HG02840 (cell line): Measurements from ENCODE around the gene ERMN.
"Not testable (repeated sequence)": the region's sequence is repeated elsewhere in the genome, so short reads cannot be mapped to it uniquely, and the experiment has no call there.

Experiments used
- ATAC-seq: cut with Tn5 transposase; IDR thresholded peaks from one replicate; pipeline ENCODE4 v1.9.1; 2021; ENCODE audit warnings: mild to moderate bottlenecking, moderate library complexity, moderate number of reproducible peaks; ENCODE audit not compliant: unreplicated experiment, low FRiP score

Gene ERMN

DNA sequence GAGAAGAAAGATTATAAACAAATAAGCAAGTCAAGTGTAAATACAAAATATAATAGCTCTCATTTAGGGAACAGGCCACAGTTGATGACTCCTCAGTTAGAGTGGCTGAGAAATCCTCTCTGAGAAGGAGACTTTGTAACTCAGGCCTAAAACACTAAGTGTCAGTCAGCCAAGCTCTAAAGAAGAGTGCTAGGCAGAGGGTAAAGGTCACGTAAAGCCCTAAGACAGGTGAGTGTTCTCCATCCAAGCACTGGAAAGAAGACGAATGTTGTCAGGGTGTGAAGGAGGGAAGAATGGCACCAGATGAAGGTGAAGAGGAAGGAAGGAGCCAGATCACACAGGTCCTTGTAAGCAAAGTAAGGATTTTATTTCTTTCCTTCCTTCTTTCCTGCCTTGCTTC is 24.3 kb downstream of the ERMN start:
- no peak for ATAC-seq

DNA sequence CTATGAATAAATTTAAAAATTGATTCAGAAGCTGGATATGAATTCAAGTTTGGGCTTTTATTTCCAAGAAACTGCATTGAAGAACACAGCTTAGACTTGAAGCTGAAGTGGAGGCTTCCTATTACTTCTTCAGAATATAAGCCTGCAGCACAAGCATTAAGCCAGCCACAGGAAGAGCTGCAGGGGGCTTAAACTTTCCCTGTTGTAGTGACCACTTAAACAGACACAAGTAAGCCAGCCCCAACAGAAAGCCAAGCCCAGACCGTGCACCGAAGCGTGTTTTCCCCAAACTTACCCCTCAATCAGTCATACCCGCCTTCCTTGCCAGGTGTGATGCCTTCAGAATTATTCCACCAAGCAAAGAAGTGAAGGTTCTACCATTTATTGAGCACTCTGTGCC is 28.7 kb downstream of the ERMN start:
- ATAC-seq: no peak

DNA sequence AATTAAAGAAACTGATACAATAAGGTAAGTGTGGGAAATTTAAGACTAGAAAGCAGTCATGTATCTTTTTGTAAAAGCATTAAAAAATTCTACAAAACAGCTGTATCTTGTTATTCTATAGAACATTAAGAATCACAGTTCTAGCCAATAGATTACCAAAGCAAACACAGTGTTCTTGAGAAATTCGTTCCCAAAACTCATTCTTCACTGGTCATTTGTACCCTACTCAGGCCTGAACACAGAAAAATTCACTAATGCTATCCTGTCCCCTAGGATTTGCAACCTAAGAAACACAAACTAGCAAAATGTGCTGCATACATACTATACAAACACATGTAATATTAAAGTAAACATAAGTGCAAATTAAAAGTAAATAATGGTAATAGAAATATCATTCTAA is 29.1 kb downstream of the ERMN start:
- ATAC-seq: no peak

DNA sequence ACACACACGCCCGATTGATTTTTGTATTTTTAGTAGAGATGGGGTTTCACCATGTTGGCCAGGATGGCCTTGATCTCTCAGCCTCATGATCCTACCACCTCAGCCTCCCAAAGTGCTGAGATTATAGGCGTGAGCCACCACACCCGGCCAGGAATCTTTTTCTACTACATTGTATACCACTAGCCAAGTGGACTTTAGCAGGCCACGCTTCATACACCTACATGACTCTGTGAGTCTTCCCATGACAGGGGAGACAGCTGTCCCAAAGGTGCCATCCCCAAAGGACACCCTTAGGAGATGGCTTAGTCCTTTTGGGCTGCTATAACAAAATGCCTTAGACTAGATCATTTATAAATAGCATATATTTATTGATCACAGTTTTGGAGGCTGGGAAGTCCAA is 32.8 kb downstream of the ERMN start:
- no peak for ATAC-seq

DNA sequence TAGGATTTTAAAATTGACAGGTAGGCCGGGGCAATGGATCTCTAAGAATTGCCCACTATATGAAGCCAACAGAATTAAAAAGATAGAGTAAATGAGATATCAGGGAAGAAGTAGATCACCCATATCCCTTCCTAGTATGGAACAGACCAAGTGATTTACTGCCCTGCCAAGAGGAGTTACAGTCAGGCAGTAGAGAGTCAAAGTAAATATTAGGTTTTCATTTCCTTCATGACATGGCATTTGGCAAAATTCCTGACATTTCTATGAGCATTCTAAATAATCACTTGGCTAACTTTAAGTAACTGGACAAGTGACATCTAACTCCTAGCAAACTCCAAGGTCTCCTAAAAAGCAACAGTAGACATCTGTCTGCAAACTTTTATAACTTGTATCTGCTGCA is 34.6 kb downstream of the ERMN start:
- ATAC-seq: no peak

DNA sequence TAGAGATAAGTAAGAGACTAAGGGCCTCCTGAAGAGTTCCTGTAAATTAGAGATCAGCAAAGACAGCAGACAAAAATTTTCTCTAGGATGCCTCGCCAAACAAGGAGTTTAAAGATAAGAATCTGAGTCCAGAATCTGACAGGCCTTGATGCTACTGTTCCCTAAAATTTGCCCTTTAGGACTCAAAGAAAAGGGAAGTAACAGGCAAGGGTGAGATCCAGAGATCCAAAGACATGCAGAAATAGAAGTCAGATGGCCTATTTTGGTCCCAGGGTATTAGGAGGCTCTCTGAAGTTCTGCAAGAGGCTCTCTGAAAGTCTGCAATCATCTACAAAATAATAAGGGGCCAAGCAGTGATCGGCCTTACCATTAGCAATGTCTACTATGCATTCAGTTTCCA is 35.1 kb downstream of the ERMN start:
- no peak for ATAC-seq

DNA sequence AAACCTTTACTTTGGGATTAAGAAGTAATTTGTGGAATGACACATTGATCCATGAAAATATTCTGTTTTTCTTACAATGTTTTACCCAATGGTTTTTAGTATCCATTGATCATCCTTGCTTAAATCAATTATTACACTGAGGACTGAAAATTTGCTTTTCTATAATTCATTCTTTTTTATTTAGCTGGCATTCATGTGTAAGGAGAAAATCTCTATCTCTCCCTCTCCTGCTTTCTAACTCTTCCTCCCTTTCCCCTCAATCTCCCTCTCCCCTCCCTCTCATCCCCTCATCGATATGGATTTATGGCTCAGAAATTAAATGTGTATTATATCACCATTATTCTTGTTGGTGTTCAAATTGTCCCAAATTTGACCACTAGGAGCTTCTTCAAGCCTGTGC is 38.5 kb downstream of the ERMN start:
- ATAC-seq: no peak

DNA sequence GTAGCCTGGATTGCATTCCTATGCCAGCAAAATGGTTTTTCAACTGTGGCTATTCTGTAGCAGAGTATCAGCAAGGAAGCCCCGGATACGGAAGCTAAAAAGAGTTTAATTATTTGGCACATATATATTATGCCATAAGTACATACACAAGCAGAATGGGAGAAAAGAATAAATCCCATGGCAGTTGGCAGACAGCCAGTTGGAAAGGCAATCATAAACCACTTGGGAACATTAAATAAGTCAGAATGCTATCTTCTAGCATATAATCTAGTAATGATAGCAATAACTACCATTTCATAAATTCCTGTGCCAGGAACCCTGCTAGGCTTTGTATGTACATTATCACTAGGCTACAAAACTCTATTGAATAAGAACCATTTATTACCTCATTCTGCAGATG is 42.2 kb downstream of the ERMN start:
- no peak for ATAC-seq

DNA sequence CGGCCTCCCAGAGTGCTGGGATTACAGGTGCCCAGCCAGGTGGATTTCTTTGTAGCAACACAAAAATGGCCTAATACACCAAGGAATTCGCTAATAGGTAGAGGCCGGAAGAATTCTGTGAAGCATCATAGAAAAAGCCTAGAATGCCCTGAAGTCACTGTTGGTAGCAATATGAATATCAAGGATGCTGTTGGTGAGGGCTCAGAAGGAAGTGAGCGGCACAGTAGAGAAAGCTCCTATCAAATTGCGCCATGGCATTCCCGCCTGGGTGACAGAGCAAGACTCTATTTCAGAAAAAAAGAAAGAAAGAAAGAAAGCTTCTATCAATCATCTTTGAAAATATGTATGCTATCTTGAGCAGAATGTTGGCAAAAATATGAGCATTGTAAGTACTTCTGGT is 44.3 kb downstream of the ERMN start:
- no peak for ATAC-seq

DNA sequence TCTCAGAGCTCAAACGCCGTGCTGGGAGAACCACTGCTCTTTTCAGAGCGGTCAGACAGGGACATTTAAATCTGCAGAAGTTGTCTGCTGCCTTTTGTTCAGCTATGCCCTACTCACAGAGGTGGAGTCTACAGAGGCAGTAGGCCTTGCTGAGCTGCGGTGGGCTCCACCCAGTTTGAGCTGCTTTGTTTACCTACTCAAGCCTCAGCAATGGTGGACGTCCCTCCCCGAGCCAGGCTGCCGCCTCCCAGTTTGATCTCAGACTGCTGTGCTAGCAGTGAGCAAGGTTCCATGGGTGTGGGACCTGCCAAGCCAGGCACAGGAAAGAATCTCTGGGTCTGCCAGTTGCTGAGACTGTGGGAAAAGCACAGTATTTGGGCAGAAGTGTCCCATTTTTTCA is 46.3 kb downstream of the ERMN start:
- not testable (repeated sequence) for ATAC-seq

DNA sequence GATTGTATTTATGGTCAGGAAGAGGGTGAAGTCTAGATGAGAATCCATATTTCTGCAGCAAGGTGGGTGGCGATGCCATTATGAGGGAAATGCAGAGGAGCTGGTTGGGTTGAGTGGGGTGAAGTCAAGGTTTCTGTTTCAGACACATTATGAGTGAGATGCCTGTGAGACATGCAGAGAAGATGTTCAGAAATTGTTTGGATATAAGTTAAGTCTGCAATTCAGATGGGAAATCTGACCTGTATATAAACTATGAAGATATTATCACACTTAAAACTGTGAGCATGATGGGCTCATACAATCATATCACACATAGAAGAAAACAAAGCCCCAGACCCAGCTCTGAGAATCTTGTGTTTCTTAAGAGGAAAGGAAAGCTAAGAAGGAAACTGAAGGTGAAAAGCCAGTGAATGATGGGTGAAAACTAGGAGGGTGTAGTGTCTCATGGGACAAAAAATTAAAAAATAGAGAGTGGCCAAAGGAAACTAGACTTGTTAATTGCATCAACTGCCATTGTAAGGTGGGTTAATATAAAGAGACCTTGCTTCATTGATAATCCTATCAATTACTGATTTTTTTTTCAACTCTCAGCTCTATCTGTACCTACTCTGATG is 53.9 kb downstream of the ERMN start:
- no peak for ATAC-seq

DNA sequence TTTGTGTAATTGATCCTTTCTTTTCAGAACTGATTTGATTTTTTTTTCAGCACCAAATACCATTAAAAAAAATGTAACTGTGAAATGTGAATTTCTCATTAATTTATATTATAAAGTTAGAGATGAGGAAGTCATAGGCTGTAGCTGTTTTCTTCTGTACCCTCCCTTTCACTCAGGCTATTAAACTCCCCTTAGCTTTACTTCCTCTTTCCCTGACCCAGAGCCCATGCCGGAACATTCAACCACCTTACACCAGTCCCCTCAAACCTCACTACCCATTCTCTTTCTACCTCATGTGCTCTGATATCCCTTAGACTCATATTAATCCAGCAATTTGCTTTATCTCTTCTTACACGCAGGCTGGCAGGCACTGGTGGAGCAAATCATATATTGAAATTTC is 55.7 kb downstream of the ERMN start:
- ATAC-seq: no peak

DNA sequence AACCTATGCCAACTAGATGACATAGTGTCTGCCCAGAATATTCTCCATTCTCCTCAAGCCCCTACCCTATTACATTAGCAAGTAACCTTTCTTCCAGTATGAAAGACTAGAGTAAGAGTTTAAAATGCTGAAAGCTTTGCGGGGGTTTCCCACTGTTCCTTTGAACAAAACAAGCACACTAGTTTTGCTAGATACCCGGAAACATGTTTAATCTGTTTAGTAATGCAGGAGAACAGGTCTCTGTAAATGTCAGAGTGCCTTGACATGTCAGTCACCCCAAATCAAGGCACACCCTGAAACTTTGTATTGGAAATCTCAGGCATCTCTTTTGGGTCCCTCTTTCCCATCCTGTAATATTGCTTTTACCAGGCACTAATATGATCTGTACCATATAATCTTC is 56.6 kb downstream of the ERMN start:
- no peak for ATAC-seq
